Globus pallidus (tissue), 1 donor: Measurements from ENCODE around the gene NDUFB8.
A peak's percentile ranks its signal among the peaks of the same experiment; 100 is the strongest.

Experiments used
- DNase-seq: peaks from one replicate; pipeline ENCODE4 v3.0.0-alpha.2; 2015; ENCODE audit warnings: low spot score

Gene NDUFB8

GRCh38 chr10:100506596-100507356 lies 22.9 kb downstream of the NDUFB8 start:
- DNase-seq = no peak

DNA sequence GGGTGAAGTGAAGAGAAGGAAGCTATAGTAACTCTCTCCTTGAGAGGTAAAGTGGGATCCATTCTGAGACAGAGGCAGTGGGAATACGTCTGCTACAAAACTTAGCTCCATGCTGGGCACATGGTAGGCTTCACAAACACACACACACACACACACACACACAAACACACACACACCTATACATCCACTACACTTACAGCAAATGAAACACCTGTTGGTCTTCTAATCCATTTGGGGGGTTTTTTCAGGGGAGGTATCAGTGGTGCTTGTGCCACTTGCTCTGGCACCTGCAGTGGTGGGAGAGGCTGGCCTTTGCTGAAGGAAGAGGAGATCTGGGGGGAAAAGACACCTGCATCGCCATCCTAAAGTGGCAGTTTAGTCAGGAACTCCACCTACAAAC lies 24.5 kb downstream of the NDUFB8 start:
- no peak for DNase-seq

DNA sequence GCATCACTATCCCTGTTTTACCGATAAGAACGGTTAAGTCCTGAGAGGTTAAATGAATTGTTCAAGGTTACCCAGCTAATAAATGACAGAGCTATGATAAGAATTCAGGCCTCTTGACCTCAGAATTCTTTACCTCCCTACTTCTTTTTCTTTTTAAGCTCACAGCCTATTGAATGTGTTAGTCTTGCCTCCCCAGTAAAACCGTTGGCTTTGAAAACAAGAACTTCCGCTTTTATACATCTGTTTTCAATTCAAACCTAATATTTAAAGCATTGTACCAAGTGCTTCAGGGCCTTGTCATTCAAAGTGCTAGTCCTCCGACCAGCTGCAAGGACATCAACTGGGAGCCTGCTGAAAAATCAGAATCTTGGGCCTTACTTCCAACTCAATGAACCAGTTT lies 25.6 kb downstream of the NDUFB8 start:
- DNase-seq = no peak

DNA sequence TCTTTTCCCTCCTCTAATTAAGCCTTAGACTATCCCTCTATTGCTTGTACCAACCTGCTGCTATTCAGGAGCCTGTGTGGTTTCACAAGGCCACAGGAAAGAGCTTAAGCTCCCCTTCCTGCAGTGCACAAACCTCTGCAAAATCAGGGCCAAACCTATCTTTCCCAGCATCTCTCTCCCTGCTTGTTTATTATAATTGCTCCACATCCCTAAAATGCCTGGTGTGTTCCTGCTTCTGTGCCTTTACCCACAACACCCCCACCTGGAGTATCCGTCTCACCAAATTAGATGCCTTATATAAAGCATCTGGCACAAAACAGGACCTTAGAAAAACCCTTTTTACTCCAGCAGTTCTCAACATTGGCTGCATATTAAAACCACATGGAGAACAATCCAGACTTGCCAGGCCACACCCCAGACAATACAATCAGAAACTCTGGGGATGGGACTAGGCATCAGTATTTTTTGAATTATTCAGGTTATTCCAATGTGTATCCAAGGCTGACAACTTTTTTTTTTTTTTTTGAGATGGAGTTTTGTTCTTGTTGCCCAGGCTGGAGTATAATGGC lies 26.7 kb downstream of the NDUFB8 start:
- DNase-seq = no peak

DNA sequence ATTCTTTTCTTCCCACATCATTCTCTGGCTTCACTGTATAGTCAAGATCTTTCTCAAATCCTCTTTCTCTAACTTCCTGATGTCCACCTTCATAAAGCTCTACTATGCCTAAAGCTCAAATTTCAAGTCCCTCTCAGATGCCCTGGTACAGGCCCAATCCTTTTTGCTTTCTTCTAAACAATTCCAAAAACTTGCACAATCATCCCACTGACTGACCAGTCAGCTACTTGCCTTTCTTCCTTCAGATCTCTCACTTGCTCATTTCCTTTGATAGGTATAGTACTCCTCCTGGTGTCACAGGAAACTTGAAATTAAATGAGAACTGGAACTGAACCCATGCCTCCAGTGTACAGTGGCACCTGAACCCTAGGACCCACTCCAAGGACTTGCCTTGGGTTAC lies 28.2 kb downstream of the NDUFB8 start:
- DNase-seq = no peak

- no peak for DNase-seq
Observed at GRCh38 chr10:100498059-100498458, 31.6 kb downstream of the NDUFB8 start.

GRCh38 chr10:100496567-100496966 lies 33.1 kb downstream of the NDUFB8 start:
- no peak for DNase-seq

- DNase-seq = no peak
Observed at GRCh38 chr10:100490531-100490930, 39.1 kb downstream of the NDUFB8 start.

DNA sequence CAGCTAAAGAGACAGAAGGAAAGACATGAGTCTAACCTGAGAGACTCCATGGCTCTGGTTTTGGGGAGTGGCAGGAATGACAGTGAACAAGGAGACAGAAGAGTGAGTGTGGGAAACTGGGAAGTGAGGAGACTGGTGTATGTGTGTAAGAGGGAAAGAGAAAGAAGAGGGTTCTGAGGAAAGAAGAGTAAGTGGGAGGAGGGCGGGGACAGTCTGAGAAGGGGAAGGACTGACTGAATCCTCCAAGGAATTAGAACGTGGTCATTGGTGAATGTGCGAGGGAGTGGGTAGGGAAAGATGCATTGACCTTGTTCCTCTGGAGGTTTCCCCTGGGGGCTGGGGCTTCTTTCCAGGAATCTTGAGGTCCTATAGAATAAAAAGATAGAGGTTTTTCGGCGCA lies 40.3 kb downstream of the NDUFB8 start:
- DNase-seq = no peak

DNA sequence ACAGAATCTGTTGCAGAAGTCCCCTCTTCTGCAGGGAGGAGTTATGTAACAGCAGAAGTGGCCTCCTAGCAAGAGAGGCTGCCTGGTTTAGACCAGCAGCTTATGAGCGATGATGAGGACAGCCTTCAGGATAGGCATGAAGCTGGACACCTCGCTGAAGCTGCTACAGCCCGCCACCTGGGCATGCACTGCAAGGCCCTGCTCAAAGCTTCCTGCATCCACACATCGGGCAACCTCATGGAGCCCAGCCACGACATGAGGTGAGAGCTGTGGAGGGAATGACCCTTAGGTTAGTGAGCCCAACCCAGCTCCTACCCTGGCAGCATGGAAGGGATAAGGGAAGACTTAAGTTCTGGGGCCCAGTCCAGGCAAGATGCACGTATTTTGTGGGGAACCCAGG lies 42.1 kb downstream of the NDUFB8 start:
- DNase-seq = no peak

DNA sequence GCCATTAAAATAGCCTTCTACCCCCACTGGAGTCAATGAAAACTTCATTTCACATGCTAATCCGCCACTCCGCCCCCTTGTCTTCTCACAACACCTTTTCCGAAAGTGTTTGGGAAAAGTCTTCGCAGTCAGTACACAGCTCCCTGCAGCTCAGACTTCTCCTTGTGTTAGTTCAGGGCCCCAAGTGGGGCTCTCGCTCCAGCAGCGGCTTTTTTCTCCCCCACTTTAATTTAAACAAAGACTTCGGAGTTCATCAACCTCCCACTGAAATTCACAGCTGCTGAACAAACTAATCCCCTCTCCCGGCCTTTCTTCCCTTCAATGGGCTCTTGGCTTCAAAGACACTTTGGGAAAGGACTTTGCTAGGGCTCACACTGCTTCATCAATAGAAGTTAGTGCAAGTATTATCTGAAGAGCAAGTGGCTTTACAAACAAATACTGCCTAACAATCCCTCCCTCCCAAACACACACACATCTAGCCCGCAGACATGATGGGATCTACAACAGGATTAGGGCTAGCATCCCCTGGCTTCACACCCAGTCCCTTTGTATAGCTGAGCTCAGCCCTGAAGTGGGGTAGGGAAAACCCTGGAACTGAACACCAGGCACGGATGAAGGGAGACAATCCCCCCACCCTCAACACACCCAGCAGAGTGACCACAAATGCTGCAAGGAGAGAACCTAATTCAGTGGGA lies 43.7 kb downstream of the NDUFB8 start:
- no peak for DNase-seq

GRCh38 chr10:100485366-100485765 lies 44.3 kb downstream of the NDUFB8 start:
- DNase-seq = no peak

DNA sequence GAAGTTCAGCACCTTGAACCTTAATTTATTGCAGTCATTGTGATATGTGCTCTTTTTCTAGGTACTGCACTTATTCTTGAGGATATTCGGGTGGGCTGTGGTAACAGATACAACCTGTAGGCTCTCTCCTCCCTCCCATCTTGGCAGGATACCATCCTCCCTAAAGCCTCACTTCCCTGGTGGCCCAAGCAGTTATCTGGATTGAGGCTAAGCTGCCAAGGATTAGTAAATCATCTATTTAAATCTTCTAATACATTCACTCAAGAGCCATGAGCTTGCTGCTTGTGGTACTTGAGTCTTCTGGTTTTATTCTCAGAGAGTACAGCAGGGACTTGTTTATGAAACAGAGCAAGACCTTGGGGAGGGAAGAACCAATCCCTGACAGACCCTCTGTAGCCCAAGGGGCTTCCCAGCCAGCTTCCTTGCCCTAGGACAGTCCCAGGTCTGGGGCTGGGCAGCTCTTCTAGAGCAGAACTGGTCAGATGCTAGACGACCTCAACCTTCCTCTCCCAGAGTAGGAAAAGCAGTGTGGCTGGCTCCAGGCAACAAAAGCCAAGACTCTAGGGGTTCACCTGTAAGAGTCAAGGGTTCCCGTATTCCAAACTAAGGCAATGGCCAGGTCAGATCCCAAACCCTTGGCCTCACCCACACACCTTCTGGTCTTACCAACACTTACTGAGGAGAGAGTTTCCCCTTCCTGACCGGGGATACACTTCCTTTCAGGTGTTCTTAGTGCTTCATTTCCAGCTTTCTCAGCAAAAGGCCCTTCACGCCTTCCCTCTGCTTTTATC lies 45.6 kb downstream of the NDUFB8 start:
- DNase-seq = no peak

DNA sequence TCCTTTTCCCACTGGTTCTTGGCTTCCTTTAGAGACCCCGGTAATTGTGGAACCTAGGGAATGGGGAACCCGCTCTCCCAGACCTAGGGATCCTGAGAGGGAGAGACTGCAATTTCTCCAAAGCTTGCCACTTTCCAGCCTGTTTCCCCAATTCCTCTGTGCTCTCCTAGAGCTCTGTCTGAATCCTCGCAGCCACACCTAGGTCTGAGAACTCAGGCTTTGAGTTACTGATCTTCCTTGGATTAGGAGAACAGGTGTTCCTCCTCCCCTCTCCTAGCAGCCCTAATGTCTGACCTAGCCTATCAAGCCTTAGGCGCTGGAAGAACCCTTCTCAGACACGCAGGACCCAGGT lies 46.9 kb downstream of the NDUFB8 start:
- no peak for DNase-seq

DNA sequence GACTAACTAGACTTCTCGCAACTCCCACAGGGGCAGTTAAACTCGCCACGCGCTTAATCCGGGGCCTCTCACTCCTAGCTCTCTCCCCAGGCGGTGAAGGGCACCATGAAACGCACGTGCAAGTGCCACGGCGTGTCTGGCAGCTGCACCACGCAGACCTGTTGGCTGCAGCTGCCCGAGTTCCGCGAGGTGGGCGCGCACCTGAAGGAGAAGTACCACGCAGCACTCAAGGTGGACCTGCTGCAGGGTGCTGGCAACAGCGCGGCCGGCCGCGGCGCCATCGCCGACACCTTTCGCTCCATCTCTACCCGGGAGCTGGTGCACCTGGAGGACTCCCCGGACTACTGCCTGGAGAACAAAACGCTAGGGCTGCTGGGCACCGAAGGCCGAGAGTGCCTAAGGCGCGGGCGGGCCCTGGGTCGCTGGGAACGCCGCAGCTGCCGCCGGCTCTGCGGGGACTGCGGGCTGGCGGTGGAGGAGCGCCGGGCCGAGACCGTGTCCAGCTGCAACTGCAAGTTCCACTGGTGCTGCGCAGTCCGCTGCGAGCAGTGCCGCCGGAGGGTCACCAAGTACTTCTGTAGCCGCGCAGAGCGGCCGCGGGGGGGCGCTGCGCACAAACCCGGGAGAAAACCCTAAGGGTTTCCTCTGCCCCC lies 47.4 kb downstream of the NDUFB8 start:
- DNase-seq = peak; percentile 72

DNA sequence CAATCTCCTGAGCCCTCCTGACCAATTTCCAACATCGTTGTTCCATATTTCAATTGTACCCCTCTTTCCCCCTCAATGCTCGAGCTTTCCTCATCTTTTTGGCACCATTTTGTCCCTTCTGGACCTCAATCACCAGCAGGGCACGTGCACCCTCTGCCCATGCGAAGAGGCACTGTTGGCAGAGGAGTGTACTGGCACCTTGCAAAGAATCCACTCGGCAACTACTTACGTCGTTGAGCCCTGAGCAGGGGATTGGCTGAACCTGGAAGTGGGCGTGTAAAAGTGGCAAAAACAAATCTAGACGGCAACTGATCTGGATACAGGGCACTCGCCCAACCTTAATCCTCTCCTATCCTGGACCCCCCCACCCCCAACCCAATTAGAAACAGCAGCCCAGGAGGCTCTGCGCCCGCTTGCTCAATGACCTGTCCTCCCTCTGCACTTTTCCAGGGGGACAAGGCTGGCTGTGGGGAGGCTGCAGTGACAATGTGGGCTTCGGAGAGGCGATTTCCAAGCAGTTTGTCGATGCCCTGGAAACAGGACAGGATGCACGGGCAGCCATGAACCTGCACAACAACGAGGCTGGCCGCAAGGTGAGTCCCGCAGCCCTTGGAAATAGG lies 48.1 kb downstream of the NDUFB8 start:
- peak; percentile 87 for DNase-seq

GRCh38 chr10:100480002-100480401 lies 49.7 kb downstream of the NDUFB8 start:
- DNase-seq = no peak

DNA sequence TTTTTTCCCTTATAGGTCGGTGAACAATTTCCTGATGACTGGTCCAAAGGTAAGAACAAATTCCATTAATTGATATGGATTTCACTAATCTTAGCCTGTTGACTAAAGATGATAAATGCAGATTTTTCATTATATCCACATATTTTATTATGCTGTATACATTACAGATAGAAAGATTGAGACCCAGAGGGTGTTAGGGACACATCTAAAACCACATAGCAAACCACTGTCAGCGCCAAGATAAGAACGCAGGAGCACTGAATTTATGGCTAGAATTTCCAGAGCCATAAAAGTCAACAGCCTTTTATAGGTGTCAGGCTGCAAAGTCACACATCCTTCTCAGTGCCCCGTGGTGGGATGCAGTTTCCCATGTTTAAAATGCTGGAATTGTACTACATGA lies 50.6 kb downstream of the NDUFB8 start:
- no peak for DNase-seq

DNA sequence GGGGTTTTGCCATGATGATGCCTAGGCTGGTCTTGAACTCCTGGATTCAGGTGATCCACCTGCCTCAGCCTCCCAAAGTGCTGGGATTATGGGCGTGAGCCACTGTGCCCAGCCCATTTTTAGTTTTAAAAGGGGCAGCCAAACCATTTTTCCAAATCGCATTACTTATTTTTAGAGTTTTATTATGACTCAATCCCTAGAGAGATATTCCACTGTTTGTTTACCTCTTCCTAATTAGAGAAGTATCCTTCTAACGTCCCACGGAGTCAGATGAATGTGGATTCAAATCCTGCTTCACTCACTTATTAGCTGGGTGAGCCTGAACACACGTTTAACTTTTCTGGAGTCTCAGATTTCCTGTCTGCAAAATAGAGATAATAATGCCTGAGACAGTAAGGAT lies 51.7 kb downstream of the NDUFB8 start:
- no peak for DNase-seq
